H9 (cell line): ENCODE results near the gene ADAMTS2. TPM values are rescaled to one million over a fixed set of nuclear protein-coding genes. Genes with fewer than 3 reads are reported as not detected.

ENCODE experiments used
- DNase-seq: peaks from one replicate; pipeline ENCODE4 v3.0.0-alpha.2; 2017
- H2AFZ ChIP-seq: one replicate; pipeline ENCODE4 v1.6.1; 2013; ENCODE audit warnings: mild to moderate bottlenecking, low read length, control low read depth, moderate library complexity
- H2AK5ac ChIP-seq: 2 replicates; pipeline ENCODE4 v1.6.1; 2013; ENCODE audit warnings: low read length, control low read depth, mixed read lengths; ENCODE audit not compliant: insufficient read length
- H2BK120ac ChIP-seq: one replicate; pipeline ENCODE4 v1.6.1; 2013; ENCODE audit warnings: low read depth, mild to moderate bottlenecking, low read length, control low read depth, inconsistent platforms; ENCODE audit not compliant: poor library complexity, severe bottlenecking
- H2BK12ac ChIP-seq: 2 replicates; pipeline ENCODE4 v1.6.1; 2013; ENCODE audit warnings: low read length, control low read depth, mixed read lengths, low read depth; ENCODE audit not compliant: insufficient read length
- H2BK15ac ChIP-seq: 2 replicates; pipeline ENCODE4 v1.6.1; 2013; ENCODE audit warnings: low read depth, low read length, control low read depth
- H2BK20ac ChIP-seq: one replicate; pipeline ENCODE4 v1.6.1; 2013; ENCODE audit warnings: low read depth, mild to moderate bottlenecking, low read length, control low read depth, inconsistent platforms; ENCODE audit not compliant: poor library complexity, severe bottlenecking
- H2BK5ac ChIP-seq: 2 replicates; pipeline ENCODE4 v1.6.1; 2013; ENCODE audit warnings: low read length, control low read depth, mixed read lengths; ENCODE audit not compliant: insufficient read length
- H3K14ac ChIP-seq: 2 replicates; pipeline ENCODE4 v1.6.1; 2013; ENCODE audit warnings: low read length, control low read depth; ENCODE audit not compliant: insufficient read depth
- H3K18ac ChIP-seq: 2 replicates; pipeline ENCODE4 v1.6.1; 2013; ENCODE audit warnings: low read depth, mild to moderate bottlenecking, mixed read lengths, low read length, control low read depth; ENCODE audit not compliant: insufficient read length
- H3K23ac ChIP-seq: 2 replicates; pipeline ENCODE4 v1.6.1; 2013; ENCODE audit warnings: low read length, control low read depth, mixed read lengths, low read depth; ENCODE audit not compliant: insufficient read length
- H3K23me2 ChIP-seq: 2 replicates; pipeline ENCODE4 v1.6.1; 2013; ENCODE audit warnings: low read depth, mild to moderate bottlenecking, mixed read lengths, low read length, control low read depth; ENCODE audit not compliant: insufficient read length, poor library complexity, severe bottlenecking
- H3K27ac ChIP-seq: 2 replicates; pipeline ENCODE4 v1.5.1; 2013; ENCODE audit warnings: low read length, control low read depth, mixed read lengths, low read depth; ENCODE audit not compliant: insufficient read length
- H3K27me3 ChIP-seq: 2 replicates; pipeline ENCODE4 v1.6.1; 2013; ENCODE audit warnings: low read length, control low read depth, inconsistent platforms; ENCODE audit not compliant: insufficient read depth
- H3K4ac ChIP-seq: 2 replicates; pipeline ENCODE4 v1.6.1; 2013; ENCODE audit warnings: low read depth, mild to moderate bottlenecking, control low read depth, inconsistent platforms, low read length, moderate library complexity
- H3K4me1 ChIP-seq: 2 replicates; pipeline ENCODE4 v1.6.1; 2013; ENCODE audit warnings: low read length, control low read depth, inconsistent platforms; ENCODE audit not compliant: insufficient read depth
- H3K4me2 ChIP-seq: 2 replicates; pipeline ENCODE4 v1.6.1; 2013; ENCODE audit warnings: low read length, control low read depth, mixed read lengths; ENCODE audit not compliant: insufficient read length, insufficient read depth
- H3K56ac ChIP-seq: 2 replicates; pipeline ENCODE4 v1.6.1; 2013; ENCODE audit warnings: low read depth, mild to moderate bottlenecking, mixed read lengths, low read length, control low read depth; ENCODE audit not compliant: insufficient read length
- H3K79me1 ChIP-seq: 2 replicates; pipeline ENCODE4 v1.6.1; 2013; ENCODE audit warnings: low read depth, mild to moderate bottlenecking, moderate library complexity, low read length, control low read depth, inconsistent platforms; ENCODE audit not compliant: insufficient read depth, poor library complexity, severe bottlenecking
- H3K79me2 ChIP-seq: 2 replicates; pipeline ENCODE4 v1.6.1; 2013; ENCODE audit warnings: low read length, control low read depth, inconsistent platforms; ENCODE audit not compliant: insufficient read depth
- H3K9ac ChIP-seq: 2 replicates; pipeline ENCODE4 v1.6.1; 2013; ENCODE audit warnings: low read length, control low read depth, mixed read lengths; ENCODE audit not compliant: insufficient read length; ENCODE audit errors: extremely low read depth
- H3K9me3 ChIP-seq: one replicate; pipeline ENCODE4 v1.6.1; 2013; ENCODE audit warnings: low read depth, low read length, inconsistent platforms; ENCODE audit not compliant: control insufficient read depth
- H3T11ph ChIP-seq: one replicate; pipeline ENCODE4 v1.6.1; 2013; ENCODE audit warnings: mild to moderate bottlenecking, low read length, control low read depth, inconsistent platforms
- H4K20me1 ChIP-seq: one replicate; pipeline ENCODE4 v1.6.1; 2013; ENCODE audit not compliant: control insufficient read depth, insufficient read length, insufficient read depth
- H4K5ac ChIP-seq: 2 replicates; pipeline ENCODE4 v1.6.1; 2013; ENCODE audit warnings: low read depth, mild to moderate bottlenecking, mixed read lengths, low read length, control low read depth; ENCODE audit not compliant: insufficient read length
- H4K8ac ChIP-seq: replicated peaks from 2 replicates; pipeline ENCODE4 v1.6.1; 2013; ENCODE audit warnings: low read length, control low read depth, mixed read lengths, low read depth; ENCODE audit not compliant: insufficient read length
- H4K91ac ChIP-seq: 2 replicates; pipeline ENCODE4 v1.6.1; 2013; ENCODE audit warnings: low read depth, mild to moderate bottlenecking, moderate library complexity, mixed read lengths, low read length, control low read depth; ENCODE audit not compliant: insufficient read length
- H3K27ac Mint-ChIP-seq, 3 experiments: 2 replicates in 2 of 3; 3 replicates in 1 of 3; pipeline ENCODE4 v1.8.0; 2020 to 2021; ENCODE audit warnings: mixed read lengths in 3 of 3, mild to moderate bottlenecking in 1 of 3, moderate library complexity in 1 of 3
- H3K27me3 Mint-ChIP-seq: 2 replicates; pipeline ENCODE4 v1.8.0; 2021; ENCODE audit warnings: low read depth, mild to moderate bottlenecking, moderate library complexity, mixed read lengths
- H3K36me3 Mint-ChIP-seq, 3 experiments: 2 replicates in 2 of 3; 3 replicates in 1 of 3; pipeline ENCODE4 v1.8.0; 2020 to 2021; ENCODE audit warnings: low read depth in 3 of 3, mixed read lengths in 3 of 3; ENCODE audit not compliant: insufficient read depth in 1 of 3
- H3K4me1 Mint-ChIP-seq, 2 experiments: 2 replicates each; pipeline ENCODE4 v1.8.0; 2020; ENCODE audit warnings: mixed read lengths in 2 of 2
- H3K4me3 Mint-ChIP-seq, 2 experiments: 2 replicates in 1 of 2; 3 replicates in 1 of 2; pipeline ENCODE4 v1.8.0; 2020 to 2021; ENCODE audit warnings: mild to moderate bottlenecking in 2 of 2, mixed read lengths in 2 of 2, moderate library complexity in 1 of 2
- H3K9me3 Mint-ChIP-seq, 2 experiments: 2 replicates in 1 of 2; 3 replicates in 1 of 2; pipeline ENCODE4 v1.8.0; 2020; ENCODE audit warnings: mild to moderate bottlenecking in 2 of 2, mixed read lengths in 2 of 2, moderate library complexity in 1 of 2
- CTCF ChIP-seq: fragments of 200-600 bp; sonication (generic); conservative IDR thresholded peaks from 3 replicates; pipeline ENCODE4 v1.8.0; 2021; ENCODE audit warnings: antibody characterized with exemption, mild to moderate bottlenecking
- WGBS: extraction: QIAGEN DNeasy Blood & Tissue Kit; methylation state at CpG from one replicate; pipeline ENCODE4 v1.1.7; 2013; ENCODE audit warnings: missing lambda C conversion rate, low lambda C conversion rate, mixed read lengths; ENCODE audit not compliant: insufficient read length; ENCODE audit errors: extremely low coverage; 5-methylcytosine and 5-hydroxymethylcytosine counted together
- total RNA-seq: library from RNA; stranded (reverse); gene quantifications from 2 replicates; pipeline ENCODE4 v1.2.1, GENCODE V29; 2021

Gene ADAMTS2
- total RNA-seq, 1 experiment from 2014 or later, result 5.4 TPM

DNA sequence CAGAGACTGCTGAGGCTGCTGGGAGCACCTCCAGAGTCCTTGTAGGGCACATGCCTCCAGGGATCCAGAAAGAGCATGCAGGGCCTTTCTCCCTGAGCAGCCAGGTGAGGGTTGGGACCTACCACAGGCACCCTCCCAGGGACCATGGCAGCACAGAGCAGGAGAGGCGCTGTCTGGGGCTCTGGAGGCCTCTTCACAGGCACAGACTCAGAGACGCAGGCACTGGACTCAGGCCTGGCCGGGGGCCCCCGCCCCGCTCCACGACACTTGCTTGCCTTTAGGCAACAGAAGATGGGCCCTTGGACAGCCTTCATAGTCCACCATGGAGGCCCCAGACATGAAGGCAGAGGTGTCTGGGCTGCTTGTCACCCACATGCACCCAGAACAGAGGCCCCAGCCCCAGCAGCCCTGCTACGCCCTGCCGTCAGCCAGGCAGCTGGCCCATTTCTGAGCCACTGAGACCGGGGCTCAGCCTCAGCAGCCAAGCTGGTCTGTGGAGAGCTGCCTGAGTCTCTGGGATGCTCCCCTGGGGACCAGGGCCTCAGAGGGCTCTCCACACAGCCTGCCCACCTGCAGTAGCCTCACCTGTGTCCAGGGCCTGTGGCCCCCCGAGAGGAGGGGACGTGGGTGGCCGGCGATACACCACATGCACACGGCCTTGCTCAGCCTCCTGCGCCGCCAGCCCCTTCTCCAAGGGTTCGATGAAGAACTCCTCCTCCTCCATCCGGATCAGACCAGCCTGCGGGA is 72.8 kb downstream of the ADAMTS2 start:
- no peak for TF ChIP-seq CTCF
- WGBS, result no CpG with 5 or more reads among the region's 19 CpGs
- no peak overlapping the region for H4K8ac ChIP-seq
- no peak overlapping the region for H4K5ac ChIP-seq
- no peak overlapping the region for H2AK5ac ChIP-seq
- no peak overlapping the region for H3K18ac ChIP-seq
- no peak overlapping the region for H2BK12ac ChIP-seq
- Mint-ChIP-seq H3K4me3 (no peak overlapping the region), H3K36me3 (no peaks in the 10 kb centered on the region), H3K27ac (no peak overlapping the region; a peak in 1 of 7 replicates), H3K27me3 (no peaks in the 10 kb centered on the region; the same call in 1 of the 2 replicates), H3K4me1 (peaks cover 7 to 10% of the 10 kb centered on the region in 2 experiments), H3K9me3 (peaks cover 2 to 3% of the 10 kb centered on the region in 2 experiments; a peak in 2 of 5 replicates)
- H3K14ac ChIP-seq, result no peak overlapping the region
- H3K56ac ChIP-seq, result no peak overlapping the region
- H4K91ac ChIP-seq, result no peak overlapping the region
- H3K23me2 ChIP-seq, result no peaks in the 10 kb centered on the region
- no peak overlapping the region for H3K27ac ChIP-seq
- H3K9me3 ChIP-seq, result no peaks in the 10 kb centered on the region
- no peak overlapping the region for H3K4me2 ChIP-seq
- H2AFZ ChIP-seq, result no peak overlapping the region
- no peak overlapping the region for H3K4ac ChIP-seq
- no peaks in the 10 kb centered on the region for H4K20me1 ChIP-seq
- no peak overlapping the region for H3K23ac ChIP-seq
- no peak overlapping the region for H3T11ph ChIP-seq
- peak; percentile 18 for DNase-seq
- H2BK120ac ChIP-seq, result no peak overlapping the region
- H3K4me1 ChIP-seq, result no peaks in the 10 kb centered on the region
- H3K79me2 ChIP-seq, result no peaks in the 10 kb centered on the region
- no peak overlapping the region for H2BK5ac ChIP-seq
- no peak overlapping the region for H2BK20ac ChIP-seq
- no peaks in the 10 kb centered on the region for H3K27me3 ChIP-seq
- H3K9ac ChIP-seq, result no peak overlapping the region
- no peak overlapping the region for H2BK15ac ChIP-seq
- H3K79me1 ChIP-seq, result no peaks in the 10 kb centered on the region
